AG04450 (cell line): Measurements from ENCODE around the gene MSH3. TPM values are rescaled to one million over a fixed set of nuclear protein-coding genes. Genes with fewer than 3 reads are reported as not detected.

Experiments used
- CTCF ChIA-PET: fragments of 300-600, 350-600 bp; formaldehyde crosslinking; extraction: SDS; loops from one replicate; lab custom pipeline; 2022; ENCODE audit warnings: antibody characterized with exemption, inconsistent platforms; lab: Charles Lee
- POLR2A ChIA-PET: fragments of 350-600 bp; formaldehyde crosslinking; extraction: SDS; loops from one replicate; lab custom pipeline; 2021; ENCODE audit warnings: antibody characterized with exemption, inconsistent platforms; lab: Yijun Ruan, JAX
- DNase-seq: peaks from one replicate; pipeline ENCODE4 v3.0.0-alpha.2; 2011; ENCODE audit warnings: low read depth, low spot score
- H3K27ac ChIP-seq: one replicate; pipeline ENCODE4 v1.5.1; 2012; ENCODE audit warnings: low read depth, low read length, control low read depth
- H3K27me3 ChIP-seq: one replicate; pipeline ENCODE4 v1.6.0; 2012; ENCODE audit warnings: low read length; ENCODE audit not compliant: control insufficient read depth, insufficient read depth
- H3K4me3 ChIP-seq: 2 replicates; pipeline ENCODE4 v1.5.1; 2011; ENCODE audit warnings: mild to moderate bottlenecking, low read depth, low read length, control low read depth
- H3K9me3 ChIP-seq: 2 replicates; pipeline ENCODE4 v1.5.1; 2012; ENCODE audit warnings: low read length; ENCODE audit not compliant: control insufficient read depth, insufficient read depth
- polyA plus RNA-seq: library from polyadenylated mRNA; depleted of rRNA; stranded (reverse); fragments of >200 nt; gene quantifications from 2 replicates; pipeline ENCODE4 v1.2.3, GENCODE V29; 2011
- TF ChIP-seq, protein P1 (sequence below): IDR thresholded peaks from 2 replicates; pipeline ENCODE4 v1.5.1; 2011; ENCODE audit warnings: low read depth, low read length, control low read depth, inconsistent platforms

Gene MSH3
- polyA plus RNA-seq, 1 experiment = 10.8 TPM

DNA sequence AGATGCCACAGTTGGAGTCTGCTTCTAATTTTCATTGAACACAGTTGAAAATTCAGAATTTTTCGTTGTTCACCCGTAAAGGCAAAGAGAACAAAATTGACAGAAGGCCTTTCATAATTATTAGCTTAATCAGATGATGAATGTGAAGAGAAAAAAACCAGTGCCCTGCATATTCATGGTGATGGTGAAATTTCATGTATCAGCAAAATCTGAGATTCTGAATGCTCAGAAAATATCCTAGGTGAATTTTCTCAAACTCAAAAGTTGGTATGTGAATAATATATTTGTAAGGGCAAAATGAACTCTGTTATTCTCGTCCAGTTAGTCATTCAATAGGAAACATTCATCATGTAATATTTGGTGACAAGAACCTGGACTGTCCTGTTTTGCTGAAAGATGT, 136.2 kb downstream of the MSH3 start:
- Histone ChIP-seq H3K27me3 (no peaks in the 10 kb centered on the region), H3K4me3 (no peak overlapping the region), H3K27ac (no peak overlapping the region), H3K9me3 (no peaks in the 10 kb centered on the region)
- POLR2A ChIA-PET = no interaction called here
- DNase-seq = no peak
- TF ChIP-seq, protein P1, sequence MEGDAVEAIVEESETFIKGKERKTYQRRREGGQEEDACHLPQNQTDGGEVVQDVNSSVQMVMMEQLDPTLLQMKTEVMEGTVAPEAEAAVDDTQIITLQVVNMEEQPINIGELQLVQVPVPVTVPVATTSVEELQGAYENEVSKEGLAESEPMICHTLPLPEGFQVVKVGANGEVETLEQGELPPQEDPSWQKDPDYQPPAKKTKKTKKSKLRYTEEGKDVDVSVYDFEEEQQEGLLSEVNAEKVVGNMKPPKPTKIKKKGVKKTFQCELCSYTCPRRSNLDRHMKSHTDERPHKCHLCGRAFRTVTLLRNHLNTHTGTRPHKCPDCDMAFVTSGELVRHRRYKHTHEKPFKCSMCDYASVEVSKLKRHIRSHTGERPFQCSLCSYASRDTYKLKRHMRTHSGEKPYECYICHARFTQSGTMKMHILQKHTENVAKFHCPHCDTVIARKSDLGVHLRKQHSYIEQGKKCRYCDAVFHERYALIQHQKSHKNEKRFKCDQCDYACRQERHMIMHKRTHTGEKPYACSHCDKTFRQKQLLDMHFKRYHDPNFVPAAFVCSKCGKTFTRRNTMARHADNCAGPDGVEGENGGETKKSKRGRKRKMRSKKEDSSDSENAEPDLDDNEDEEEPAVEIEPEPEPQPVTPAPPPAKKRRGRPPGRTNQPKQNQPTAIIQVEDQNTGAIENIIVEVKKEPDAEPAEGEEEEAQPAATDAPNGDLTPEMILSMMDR = no peak
- CTCF ChIA-PET = no interaction called here

DNA sequence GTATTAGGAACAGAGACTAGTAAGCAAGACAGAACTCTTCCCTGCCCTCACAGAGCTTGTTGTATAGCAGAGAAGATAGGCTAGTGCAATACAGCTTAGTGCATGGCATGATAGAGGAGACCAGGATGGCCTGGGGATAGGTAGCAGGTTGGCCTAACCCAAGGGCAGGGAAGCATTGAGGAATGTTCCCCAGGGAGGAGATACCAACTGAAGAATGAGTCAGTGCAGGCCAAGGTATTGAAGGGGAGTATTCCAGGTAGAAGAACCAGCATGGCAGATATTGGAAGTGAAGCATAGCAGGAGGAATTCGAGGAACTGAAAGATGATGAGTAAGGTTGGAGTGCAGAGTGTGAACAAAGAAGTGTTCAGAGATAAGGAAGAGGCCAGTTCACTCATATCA, 138.9 kb downstream of the MSH3 start:
- CTCF ChIA-PET = no interaction called here
- no peak for DNase-seq
- Histone ChIP-seq H3K27me3 (no peaks in the 10 kb centered on the region), H3K27ac (no peak overlapping the region), H3K4me3 (no peak overlapping the region), H3K9me3 (no peaks in the 10 kb centered on the region)
- POLR2A ChIA-PET = no interaction called here
- TF ChIP-seq, protein P1 = no peak

DNA sequence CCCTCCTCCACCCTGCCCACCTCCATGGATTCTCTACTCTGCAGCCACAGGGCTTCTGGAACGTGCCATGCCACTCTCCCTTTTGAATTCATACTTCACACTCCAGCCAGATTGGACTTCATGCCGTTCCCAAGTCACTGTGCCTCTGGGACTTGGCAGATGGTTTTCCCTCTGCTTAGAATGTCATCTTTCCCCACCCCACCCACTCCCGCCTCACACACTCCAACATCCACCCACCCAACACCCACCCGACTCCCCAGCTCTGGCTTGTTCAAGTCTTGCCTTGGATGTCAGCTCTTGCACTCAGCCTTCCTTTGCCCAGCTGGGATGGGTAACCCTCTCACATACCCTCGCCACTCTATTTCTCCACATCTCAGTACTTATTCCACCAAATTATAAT, 142.4 kb downstream of the MSH3 start:
- POLR2A ChIA-PET = no interaction called here
- CTCF ChIA-PET = no interaction called here
- no peak for DNase-seq
- TF ChIP-seq, protein P1 = no peak
- H3K4me3 ChIP-seq = no peak overlapping the region
- H3K27me3 ChIP-seq = no peaks in the 10 kb centered on the region
- no peaks in the 10 kb centered on the region for H3K9me3 ChIP-seq
- no peak overlapping the region for H3K27ac ChIP-seq

DNA sequence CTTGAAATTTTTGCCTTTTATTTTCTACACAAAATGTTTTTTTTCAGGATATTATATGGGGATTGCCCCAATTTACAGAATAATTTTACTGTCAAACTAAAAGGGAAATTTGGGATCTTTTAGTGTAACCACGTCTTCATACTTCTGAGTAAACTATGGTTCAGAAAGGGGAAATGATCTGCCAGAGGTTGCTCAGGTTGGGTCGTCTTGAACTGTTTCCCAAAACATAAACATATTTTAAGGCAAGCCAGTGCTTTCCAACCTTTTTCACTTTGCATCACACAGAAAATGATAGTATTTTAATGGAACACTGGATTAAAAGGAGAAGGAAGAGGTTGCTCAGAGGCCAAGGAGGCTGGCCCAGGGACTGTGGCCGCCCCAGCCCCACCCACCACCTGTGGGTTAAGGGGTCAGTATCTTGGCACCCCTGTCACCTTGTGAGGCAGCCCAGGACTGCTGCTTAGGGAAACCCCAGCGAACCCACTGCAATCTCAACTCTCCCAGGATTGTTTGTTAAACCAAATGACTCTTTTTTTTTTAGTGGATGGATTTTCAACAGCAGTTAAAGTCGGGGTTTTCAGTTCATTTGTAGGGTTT, 143.1 kb downstream of the MSH3 start:
- Histone ChIP-seq H3K4me3 (no peak overlapping the region), H3K27me3 (no peaks in the 10 kb centered on the region), H3K9me3 (no peaks in the 10 kb centered on the region), H3K27ac (no peak overlapping the region)
- POLR2A ChIA-PET = no interaction called here
- CTCF ChIA-PET = interaction anchor here (1.6 kb wide), 1 partner anchor 398 kb away, joined by 6 read pairs; no protein-coding TSS in a partner anchor
- no peak for DNase-seq
- TF ChIP-seq, protein P1 = no peak

DNA sequence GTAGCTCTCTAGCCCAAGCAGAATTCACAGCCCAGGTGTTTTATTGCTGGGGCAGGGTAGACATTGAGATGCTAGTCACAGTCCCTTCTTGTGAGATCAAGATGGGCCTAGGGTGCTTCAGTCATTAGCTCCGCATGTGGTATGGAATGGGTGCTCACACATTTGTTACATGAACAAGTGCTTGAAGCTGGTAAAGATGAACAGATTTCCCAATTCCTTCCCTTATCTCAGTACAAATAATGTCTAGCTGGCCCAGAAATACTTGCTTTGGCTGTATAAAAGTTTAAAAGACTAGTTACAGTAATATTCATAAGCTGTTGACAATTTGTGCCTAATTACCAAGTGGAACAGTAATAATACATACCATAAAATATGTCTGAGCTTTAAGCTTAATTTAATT, 143.7 kb downstream of the MSH3 start:
- no peak overlapping the region for H3K4me3 ChIP-seq
- H3K27me3 ChIP-seq = no peaks in the 10 kb centered on the region
- no peak for DNase-seq
- ChIA-PET POLR2A (no interaction called here), CTCF (interaction anchor here (1.6 kb wide), 1 partner anchor 397 kb away, joined by 6 read pairs; no protein-coding TSS in a partner anchor)
- no peak overlapping the region for H3K27ac ChIP-seq
- no peaks in the 10 kb centered on the region for H3K9me3 ChIP-seq
- TF ChIP-seq, protein P1 = no peak
